IPS-18c (cell line): Measurements from ENCODE around the gene SNORC.
A peak's percentile ranks its signal among the peaks of the same experiment; 100 is the strongest.

Source experiments
- H3K4me3 ChIP-seq: 2 replicates; pipeline ENCODE4 v1.7.0; 2013; ENCODE audit warnings: low read depth, mild to moderate bottlenecking, low read length, moderate library complexity; ENCODE audit not compliant: insufficient read depth
- H3K9me3 ChIP-seq: one replicate; pipeline ENCODE4 v1.6.1; 2013; ENCODE audit warnings: mild to moderate bottlenecking, low read length, moderate library complexity; ENCODE audit not compliant: control insufficient read depth, insufficient read depth

SNORC gene

DNA sequence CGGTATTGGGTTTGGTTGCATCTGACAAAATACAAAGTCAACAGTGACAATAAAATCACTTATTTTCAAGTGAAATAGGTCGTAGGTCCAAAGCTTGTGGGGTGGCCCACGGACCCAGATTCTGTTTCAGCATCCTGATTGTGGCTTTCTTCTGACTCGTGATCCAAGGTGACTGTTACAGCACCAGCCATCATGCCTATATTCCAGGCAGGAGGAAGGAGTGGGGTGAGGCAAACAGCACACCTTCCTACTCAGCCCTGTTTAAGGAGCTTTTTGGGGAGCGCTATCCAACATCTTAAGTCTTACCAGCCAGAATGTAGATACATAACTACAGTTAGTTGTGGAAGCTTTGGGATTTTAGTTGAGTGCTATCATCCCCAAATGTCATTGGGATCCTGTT lies 8.7 kb upstream of the SNORC start:
- Histone ChIP-seq H3K9me3 (no peaks in the 10 kb centered on the region), H3K4me3 (no peak overlapping the region)

DNA sequence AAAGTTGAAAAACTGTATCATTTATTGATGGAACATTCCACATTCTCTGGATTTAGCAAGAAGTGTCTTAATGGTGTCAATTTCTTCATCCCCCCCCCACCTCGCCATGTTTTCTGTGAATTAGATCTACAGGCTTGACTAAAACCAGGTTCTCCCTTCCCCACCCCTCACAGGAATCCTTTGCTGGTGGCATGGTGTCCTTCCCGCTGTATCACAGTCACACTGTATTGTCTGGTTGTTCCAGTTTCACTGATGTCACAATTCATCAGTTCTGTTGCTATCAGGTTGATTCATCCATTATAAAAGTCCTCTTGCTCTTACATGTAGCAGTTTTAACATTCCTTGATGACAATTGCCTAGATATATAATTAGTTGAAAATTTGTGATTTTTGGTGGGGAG lies 6.1 kb upstream of the SNORC start:
- Histone ChIP-seq H3K4me3 (no peak overlapping the region), H3K9me3 (no peaks in the 10 kb centered on the region)

DNA sequence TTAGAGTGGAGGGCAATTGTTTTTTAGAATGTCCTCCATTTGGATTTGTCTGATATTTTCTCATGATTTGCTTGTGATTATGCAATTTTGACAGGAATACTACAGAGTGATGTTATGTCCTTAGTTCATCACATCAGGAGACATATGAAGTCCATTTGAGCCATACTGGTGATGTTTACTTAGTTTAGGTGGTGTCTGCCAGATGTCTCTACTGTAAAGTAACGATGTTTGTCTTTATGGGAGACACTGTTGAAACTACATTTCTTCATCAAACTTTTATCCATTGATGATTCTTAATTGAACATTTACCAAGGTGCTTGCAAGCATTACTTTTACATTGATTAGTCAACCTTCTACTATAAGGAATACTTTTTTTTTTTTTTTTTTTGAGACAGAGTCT lies 4.9 kb upstream of the SNORC start:
- no peak overlapping the region for H3K4me3 ChIP-seq

DNA sequence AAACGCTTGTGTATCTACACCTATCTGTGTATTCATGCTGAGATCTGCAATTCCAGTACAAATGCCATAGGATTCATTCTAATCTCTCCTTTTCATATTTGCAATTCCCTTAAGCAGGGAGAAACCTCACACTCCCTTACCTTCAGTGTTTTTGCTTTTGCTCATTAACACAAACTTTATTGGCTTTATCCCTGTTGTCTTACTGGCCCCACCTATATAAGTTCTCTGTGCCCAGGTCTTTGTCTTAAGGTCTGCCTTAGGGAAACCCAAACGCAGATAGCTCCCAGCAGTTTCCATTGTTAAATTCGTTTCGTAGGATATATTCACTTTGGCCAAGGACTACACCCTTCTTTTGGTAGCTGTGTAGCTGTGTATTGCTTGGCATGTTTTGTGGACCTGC lies 4.0 kb upstream of the SNORC start:
- no peak overlapping the region for H3K4me3 ChIP-seq
- H3K9me3 ChIP-seq: no peaks in the 10 kb centered on the region

More for the DNA sequence above, 4.9 kb upstream of the SNORC start:
- H3K9me3 ChIP-seq: no peaks in the 10 kb centered on the region

DNA sequence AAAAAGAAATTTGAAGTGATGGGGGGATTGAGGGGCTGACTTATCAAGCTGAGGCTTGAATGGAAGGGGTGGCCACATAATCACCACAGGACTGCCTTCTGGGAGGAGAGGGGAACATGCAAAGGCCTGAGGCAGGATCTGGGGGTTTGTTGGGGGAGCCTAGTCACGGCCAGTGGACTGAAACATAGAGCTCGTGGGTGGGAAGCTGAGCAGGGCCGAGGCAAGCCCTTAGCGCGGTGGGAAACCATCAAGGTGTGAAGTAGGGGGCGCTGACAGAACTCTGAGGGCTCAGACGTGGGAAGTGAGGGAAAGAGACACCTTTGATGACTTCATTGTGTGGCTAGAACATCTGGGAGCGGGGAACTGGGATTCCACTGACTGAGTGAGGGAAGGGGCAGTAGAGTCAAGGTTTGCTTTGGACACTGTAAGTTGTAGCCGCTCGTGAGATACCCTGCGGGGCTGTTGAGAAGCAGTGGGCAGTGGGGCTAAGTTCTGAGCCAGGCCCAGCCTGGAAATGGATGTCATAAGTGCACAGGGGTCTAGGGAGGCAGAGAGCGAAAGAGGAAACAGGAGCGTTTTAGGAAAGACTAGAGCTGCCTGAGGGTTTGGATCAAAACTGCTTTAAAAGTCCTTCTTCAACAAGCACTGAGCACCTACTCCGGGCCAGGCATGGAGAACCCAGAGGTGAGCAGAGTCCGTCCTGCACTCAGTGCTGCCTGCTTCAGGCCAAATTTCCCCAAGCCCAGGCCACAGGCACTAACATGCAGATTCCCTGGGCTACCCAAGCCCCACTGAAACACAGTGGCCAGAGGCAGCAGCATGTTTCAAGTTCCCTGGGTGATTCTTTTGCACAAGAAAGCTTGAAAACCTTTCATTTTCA lies 686 bp upstream of the SNORC start:
- Histone ChIP-seq H3K9me3 (no peaks in the 10 kb centered on the region), H3K4me3 (no peak overlapping the region)

DNA sequence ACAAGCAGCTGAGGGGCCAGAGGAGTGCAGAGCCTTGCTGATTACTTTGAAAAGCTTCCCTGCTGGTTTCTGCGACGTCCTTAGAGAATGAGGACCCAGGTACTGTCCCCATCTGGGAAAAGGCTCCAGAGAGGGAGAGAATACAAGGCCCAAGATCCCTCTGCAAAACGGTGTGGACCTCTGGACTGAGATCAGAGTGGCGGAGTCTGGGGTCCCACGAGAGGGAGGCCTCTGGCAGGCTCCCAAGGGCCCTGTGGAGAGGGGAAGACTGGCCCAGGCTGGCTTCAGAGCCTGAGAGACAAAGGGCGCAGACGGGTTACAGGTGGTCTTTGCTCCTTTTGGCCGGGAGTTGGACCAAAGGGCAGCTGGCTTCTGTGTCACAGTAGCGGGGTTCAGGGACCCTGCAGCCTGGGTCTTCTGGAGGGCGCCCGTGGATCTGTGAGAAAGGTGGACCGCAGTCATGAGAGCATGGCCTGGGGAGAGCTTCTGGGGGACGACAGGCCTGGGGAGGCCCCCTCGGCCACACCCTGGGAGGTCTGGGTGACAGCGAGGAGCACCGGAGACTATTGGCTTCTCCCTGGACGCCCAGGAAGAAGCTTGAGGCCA lies 805 bp downstream of the SNORC start:
- H3K4me3 ChIP-seq: no peak overlapping the region
- H3K9me3 ChIP-seq: no peaks in the 10 kb centered on the region

- no peaks in the 10 kb centered on the region for H3K9me3 ChIP-seq
- H3K4me3 ChIP-seq: no peak overlapping the region
Observed at GRCh38 chr2:232871418-232871834, 1.4 kb downstream of the SNORC start.

- no peak overlapping the region for H3K4me3 ChIP-seq
- H3K9me3 ChIP-seq: no peaks in the 10 kb centered on the region
Observed at GRCh38 chr2:232871835-232872736, 2.0 kb downstream of the SNORC start.

DNA sequence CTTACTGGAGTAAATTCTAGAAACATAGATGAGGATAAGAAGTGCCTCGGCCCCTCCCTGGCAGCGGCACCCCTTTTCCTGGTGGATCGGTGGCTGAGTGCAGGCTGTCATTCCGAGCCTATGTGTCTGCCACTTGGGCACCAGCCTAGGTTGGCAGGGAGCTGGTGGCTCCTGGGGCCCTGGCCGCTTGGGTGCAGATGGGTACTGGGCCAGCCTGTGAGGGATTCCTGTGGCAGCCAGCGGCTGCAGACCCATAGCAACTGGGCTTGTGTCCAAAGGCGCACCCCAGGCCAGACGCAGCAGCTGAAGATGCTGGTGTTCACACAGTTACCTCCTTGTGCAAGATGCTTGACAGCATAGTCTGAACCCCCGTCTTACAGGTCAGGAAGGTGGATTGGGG lies 2.8 kb downstream of the SNORC start:
- Histone ChIP-seq H3K9me3 (no peaks in the 10 kb centered on the region), H3K4me3 (no peak overlapping the region)

GRCh38 chr2:232873292-232873908 lies 3.3 kb downstream of the SNORC start:
- H3K4me3 ChIP-seq: no peak overlapping the region
- no peaks in the 10 kb centered on the region for H3K9me3 ChIP-seq

DNA sequence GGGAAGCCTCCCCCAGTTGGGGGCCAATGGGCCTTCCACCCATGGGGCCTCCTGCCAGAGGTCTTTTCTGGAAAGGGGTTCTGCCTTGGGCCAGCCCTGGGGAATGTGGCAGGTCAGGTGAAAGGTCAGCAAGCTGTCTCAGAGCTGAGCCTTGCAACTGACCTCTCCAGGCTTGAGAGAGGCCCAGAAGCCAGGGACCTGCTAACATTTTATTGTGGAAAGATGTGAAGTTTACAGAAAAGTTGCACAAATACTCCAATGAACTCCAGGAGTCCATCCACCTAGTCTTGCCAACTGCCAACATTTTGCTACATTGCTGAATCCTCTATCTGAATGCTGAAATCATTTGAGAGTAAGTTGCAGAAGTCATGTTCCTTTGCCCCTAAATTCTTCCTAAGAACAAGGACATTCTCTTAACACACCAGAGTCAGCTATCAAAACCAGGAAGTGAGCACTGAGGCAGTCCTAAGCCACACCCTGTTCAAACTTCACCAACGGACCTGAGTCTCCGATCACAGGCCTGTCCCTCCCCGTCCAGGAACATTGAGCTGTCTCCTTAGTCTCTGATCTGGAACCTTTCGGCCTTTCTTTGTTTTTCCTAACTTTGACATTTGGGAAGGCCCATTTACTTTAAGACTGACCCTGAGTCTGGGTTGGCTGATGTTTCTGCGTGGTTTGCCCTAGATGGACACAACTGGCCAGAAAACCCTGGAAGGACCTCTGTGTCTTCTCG lies 4.0 kb downstream of the SNORC start:
- H3K4me3 ChIP-seq: no peak overlapping the region
- H3K9me3 ChIP-seq: no peaks in the 10 kb centered on the region

GRCh38 chr2:232874677-232875223 lies 4.7 kb downstream of the SNORC start:
- H3K9me3 ChIP-seq: no peaks in the 10 kb centered on the region
- H3K4me3 ChIP-seq: no peak overlapping the region

DNA sequence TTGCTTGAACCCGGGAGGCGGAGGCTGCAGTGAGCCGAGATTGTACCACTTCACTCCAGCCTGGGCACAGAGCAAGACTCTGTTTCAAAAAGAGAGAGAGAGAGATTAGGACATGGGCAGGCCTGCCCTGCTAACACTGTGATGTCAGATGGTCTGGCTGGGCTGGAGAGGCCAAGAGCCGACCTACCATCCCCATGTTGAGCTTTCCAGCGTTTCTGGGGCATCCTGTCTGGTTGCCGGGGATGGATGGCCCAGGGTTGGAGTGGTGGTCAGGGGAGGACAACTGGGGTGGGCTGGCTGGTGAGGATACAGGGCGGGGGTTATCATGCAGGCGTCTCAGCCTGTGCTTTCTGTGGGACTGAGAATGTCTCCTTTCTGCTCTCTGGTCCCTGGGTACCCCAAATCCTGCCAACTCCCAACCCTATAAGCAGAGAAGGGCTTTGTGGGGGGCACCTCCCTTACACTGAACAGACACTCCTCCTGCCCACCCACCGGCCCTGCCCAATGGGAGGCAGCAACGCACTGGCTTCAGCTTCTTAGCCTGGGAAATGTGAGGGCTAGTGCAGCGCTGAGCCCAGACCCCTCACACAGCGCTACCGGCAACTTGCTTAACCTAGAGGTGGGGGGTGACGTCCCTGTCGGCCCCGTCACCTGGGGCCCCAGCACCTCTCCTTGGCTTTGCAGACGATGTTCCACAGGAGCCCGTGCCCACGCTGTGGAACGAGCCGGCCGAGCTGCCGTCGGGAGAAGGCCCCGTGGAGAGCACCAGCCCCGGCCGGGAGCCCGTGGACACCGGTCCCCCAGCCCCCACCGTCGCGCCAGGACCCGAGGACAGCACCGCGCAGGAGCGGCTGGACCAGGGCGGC lies 5.4 kb downstream of the SNORC start:
- H3K4me3 ChIP-seq: peak overlapping the region; percentile 46
- no peaks in the 10 kb centered on the region for H3K9me3 ChIP-seq

DNA sequence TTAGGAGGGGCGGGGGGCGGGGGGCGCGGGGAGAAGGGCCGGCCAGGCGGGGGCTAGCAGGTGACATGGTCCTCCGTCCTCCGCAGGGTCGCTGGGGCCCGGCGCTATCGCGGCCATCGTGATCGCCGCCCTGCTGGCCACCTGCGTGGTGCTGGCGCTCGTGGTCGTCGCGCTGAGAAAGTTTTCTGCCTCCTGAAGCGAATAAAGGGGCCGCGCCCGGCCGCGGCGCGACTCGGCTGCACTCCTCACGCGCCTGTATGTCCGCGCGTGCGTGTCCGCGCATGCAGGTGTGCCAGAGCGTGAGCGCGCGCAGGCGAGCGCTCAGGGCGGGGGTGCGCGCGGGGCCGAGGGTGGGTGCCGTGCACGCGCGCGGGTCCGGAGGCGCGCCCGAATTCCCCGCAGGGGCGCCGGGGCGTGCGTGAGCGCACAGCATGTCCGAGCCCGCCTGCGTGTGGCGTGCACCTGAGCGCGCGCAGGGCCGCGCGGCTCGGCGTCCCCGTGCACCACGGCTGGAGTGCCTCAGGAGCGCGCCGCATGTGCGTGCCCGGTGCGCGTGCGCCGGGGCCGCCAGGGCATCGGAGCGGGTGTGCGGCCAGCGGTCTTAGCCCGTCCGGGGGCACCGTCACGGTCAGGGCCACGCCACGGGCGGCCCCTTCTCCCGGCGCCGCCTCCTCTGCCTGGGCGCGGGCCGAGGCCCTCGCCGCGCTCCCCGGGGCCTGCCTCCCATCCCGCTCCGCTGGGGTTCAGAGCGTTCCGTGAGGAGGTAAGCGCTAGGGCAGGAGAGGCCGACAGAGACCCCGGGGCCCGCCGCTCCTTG lies 6.3 kb downstream of the SNORC start:
- H3K4me3 ChIP-seq: peak overlapping the region; percentile 60
- H3K9me3 ChIP-seq: no peaks in the 10 kb centered on the region

- Histone ChIP-seq H3K4me3 (peak overlapping the region; percentile 60), H3K9me3 (no peaks in the 10 kb centered on the region)
Observed at GRCh38 chr2:232876978-232877441, 6.9 kb downstream of the SNORC start.
